ENCODE measurements around the gene MANBA.
"Not testable (repeated sequence)": the region's sequence is repeated elsewhere in the genome, so short reads cannot be mapped to it uniquely, and the experiment has no call there.

Gene MANBA

GRCh38 chr4:102761906-102762305, 1.1 kb upstream of the MANBA start:
- no peak for DNase-seq (ENCODE audit: low read depth in 2 of 2)

- DNase-seq (ENCODE audit: low read depth in 2 of 2): no peak
Observed at GRCh38 chr4:102761296-102761701, 531 bp upstream of the MANBA start.

GRCh38 chr4:102759831-102760644, 730 bp downstream of the MANBA start:
- DNase-seq (ENCODE audit: low read depth in 2 of 2): no peak

- no peak for DNase-seq (ENCODE audit: low read depth in 2 of 2)
Observed at GRCh38 chr4:102758241-102759160, 2.3 kb downstream of the MANBA start.

- no peak for DNase-seq (ENCODE audit: low read depth in 2 of 2)
Observed at GRCh38 chr4:102757681-102758080, 3.1 kb downstream of the MANBA start.

- DNase-seq (ENCODE audit: low read depth in 2 of 2): no peak
Observed at GRCh38 chr4:102754044-102754443, 6.7 kb downstream of the MANBA start.

GRCh38 chr4:102751941-102752340, 8.8 kb downstream of the MANBA start:
- DNase-seq (ENCODE audit: low read depth in 2 of 2): no peak

GRCh38 chr4:102743352-102743751, 17.4 kb downstream of the MANBA start:
- not testable (repeated sequence) for DNase-seq (ENCODE audit: low read depth in 2 of 2)

GRCh38 chr4:102738802-102739201, 22.0 kb downstream of the MANBA start:
- DNase-seq (ENCODE audit: low read depth in 2 of 2): not testable (repeated sequence)

GRCh38 chr4:102736636-102737549, 23.9 kb downstream of the MANBA start:
- DNase-seq (ENCODE audit: low read depth in 2 of 2): no peak

GRCh38 chr4:102735582-102735981, 25.2 kb downstream of the MANBA start:
- no peak for DNase-seq (ENCODE audit: low read depth in 2 of 2)

GRCh38 chr4:102734591-102735385, 26.0 kb downstream of the MANBA start:
- DNase-seq (ENCODE audit: low read depth in 2 of 2): no peak

- DNase-seq (ENCODE audit: low read depth in 2 of 2): no peak
Observed at GRCh38 chr4:102734116-102734515, 26.7 kb downstream of the MANBA start.

- DNase-seq (ENCODE audit: low read depth in 2 of 2): no peak
Observed at GRCh38 chr4:102733084-102733483, 27.7 kb downstream of the MANBA start.

- no peak for DNase-seq (ENCODE audit: low read depth in 2 of 2)
Observed at GRCh38 chr4:102732678-102733077, 28.1 kb downstream of the MANBA start.

- no peak for DNase-seq (ENCODE audit: low read depth in 2 of 2)
Observed at GRCh38 chr4:102730968-102731533, 29.7 kb downstream of the MANBA start.

- DNase-seq (ENCODE audit: low read depth in 2 of 2): not testable (repeated sequence)
Observed at GRCh38 chr4:102729486-102729885, 31.3 kb downstream of the MANBA start.

- DNase-seq (ENCODE audit: low read depth in 2 of 2): not testable (repeated sequence)
Observed at GRCh38 chr4:102726919-102727318, 33.8 kb downstream of the MANBA start.

GRCh38 chr4:102726068-102726467, 34.7 kb downstream of the MANBA start:
- no peak for DNase-seq (ENCODE audit: low read depth in 2 of 2)

- DNase-seq (ENCODE audit: low read depth in 2 of 2): no peak
Observed at GRCh38 chr4:102725229-102725628, 35.5 kb downstream of the MANBA start.

Measured in stimulated activated CD8-positive, alpha-beta memory T cell treated with anti-CD3 and anti-CD28 coated beads, Interleukin-7, amount 100 ng/mL, for 1 hour (primary cell).